Esophagus squamous epithelium (tissue), 4 donors: Measurements from ENCODE around the gene KRTAP10-8.

Experiments
- POLR2A ChIP-seq, 4 donors: fragments of 450-650 bp; IDR thresholded peaks; one replicate each; pipeline ENCODE4 v1.6.1; 2017; ENCODE audit warnings: antibody characterized with exemption in 4 of 4, mild to moderate bottlenecking in 4 of 4, moderate library complexity in 3 of 4
- TF ChIP-seq, protein P1 (sequence below), 6 experiments: fragments of 450-650 bp in 4 of 6; fragments of 200-600 bp in 2 of 6; sonication (generic) in 2 of 6; IDR thresholded peaks; one replicate each; pipeline ENCODE4 v1.5.1; 2016 to 2019; ENCODE audit warnings: antibody characterized with exemption in 6 of 6, mild to moderate bottlenecking in 4 of 6, moderate library complexity in 4 of 6

GRCh38 chr21:44581158-44581557 is 30.7 kb upstream of the KRTAP10-8 start:
- no peak for TF ChIP-seq POLR2A (IDR thresholded peaks at IDR 0.05)
- TF ChIP-seq, protein P1, sequence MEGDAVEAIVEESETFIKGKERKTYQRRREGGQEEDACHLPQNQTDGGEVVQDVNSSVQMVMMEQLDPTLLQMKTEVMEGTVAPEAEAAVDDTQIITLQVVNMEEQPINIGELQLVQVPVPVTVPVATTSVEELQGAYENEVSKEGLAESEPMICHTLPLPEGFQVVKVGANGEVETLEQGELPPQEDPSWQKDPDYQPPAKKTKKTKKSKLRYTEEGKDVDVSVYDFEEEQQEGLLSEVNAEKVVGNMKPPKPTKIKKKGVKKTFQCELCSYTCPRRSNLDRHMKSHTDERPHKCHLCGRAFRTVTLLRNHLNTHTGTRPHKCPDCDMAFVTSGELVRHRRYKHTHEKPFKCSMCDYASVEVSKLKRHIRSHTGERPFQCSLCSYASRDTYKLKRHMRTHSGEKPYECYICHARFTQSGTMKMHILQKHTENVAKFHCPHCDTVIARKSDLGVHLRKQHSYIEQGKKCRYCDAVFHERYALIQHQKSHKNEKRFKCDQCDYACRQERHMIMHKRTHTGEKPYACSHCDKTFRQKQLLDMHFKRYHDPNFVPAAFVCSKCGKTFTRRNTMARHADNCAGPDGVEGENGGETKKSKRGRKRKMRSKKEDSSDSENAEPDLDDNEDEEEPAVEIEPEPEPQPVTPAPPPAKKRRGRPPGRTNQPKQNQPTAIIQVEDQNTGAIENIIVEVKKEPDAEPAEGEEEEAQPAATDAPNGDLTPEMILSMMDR (IDR thresholded peaks at IDR 0.05): no peak
